ENCODE data around the gene IKBKE. TPM values are rescaled to one million over a fixed set of nuclear protein-coding genes. Genes with fewer than 3 reads are reported as not detected.
A peak's percentile ranks its signal among the peaks of the same experiment; 100 is the strongest.

The IKBKE gene
- total RNA-seq, 1 donor: 18.8 TPM

DNA sequence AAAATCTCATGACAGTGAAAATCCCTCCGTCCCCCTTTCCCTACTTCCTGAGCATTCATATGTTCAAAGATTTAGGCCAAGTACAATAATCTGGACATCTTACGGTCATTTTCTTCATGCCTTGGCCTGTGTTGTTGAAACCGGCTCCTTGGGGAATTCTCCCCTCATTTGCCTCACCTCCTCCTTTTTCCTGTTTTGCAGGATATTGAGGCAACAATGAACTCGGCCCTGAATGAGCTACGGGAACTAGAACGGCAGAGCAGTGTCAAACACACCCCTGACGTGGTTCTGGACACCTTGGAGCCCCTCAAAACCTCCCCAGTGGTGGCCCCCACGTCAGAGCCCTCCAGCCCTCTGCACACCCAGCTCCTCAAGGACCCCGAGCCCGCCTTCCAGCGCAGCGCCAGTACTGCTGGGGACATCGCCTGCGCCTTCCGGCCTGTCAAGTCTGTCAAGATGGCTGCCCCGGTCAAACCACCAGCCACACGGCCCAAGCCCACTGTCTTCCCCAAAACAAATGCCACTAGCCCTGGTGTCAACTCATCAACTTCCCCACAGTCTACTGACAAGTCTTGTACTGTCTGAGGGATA lies 9.3 kb upstream of the IKBKE start:
- Histone ChIP-seq H3K9me3 (ENCODE audit: low read depth, low read length) (no peaks in the 10 kb centered on the region), H3K4me1 (ENCODE audit: insufficient read depth, low read length) (peaks cover 23% of the 10 kb centered on the region), H3K36me3 (ENCODE audit: insufficient read depth, low read length) (peaks cover 48% of the 10 kb centered on the region), H3K27me3 (ENCODE audit: insufficient read depth, low read length) (no peaks in the 10 kb centered on the region), H3K79me2 (ENCODE audit: insufficient read depth, low read length) (no peaks in the 10 kb centered on the region), H3K27ac (ENCODE audit: low read depth, low read length) (no peak overlapping the region), H3K4me3 (ENCODE audit: insufficient read depth, low read length) (no peak overlapping the region), H2AFZ (ENCODE audit: low read length) (no peak overlapping the region), H3K4me2 (ENCODE audit: insufficient read depth, low read length) (no peak overlapping the region), H4K20me1 (ENCODE audit: insufficient read depth, low read length) (no peaks in the 10 kb centered on the region)
- TF ChIP-seq, protein P1, sequence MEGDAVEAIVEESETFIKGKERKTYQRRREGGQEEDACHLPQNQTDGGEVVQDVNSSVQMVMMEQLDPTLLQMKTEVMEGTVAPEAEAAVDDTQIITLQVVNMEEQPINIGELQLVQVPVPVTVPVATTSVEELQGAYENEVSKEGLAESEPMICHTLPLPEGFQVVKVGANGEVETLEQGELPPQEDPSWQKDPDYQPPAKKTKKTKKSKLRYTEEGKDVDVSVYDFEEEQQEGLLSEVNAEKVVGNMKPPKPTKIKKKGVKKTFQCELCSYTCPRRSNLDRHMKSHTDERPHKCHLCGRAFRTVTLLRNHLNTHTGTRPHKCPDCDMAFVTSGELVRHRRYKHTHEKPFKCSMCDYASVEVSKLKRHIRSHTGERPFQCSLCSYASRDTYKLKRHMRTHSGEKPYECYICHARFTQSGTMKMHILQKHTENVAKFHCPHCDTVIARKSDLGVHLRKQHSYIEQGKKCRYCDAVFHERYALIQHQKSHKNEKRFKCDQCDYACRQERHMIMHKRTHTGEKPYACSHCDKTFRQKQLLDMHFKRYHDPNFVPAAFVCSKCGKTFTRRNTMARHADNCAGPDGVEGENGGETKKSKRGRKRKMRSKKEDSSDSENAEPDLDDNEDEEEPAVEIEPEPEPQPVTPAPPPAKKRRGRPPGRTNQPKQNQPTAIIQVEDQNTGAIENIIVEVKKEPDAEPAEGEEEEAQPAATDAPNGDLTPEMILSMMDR (IDR thresholded peaks at IDR 0.05; ENCODE audit: extremely low read depth, low read depth, low read length): no peak
- DNase-seq (ENCODE audit: insufficient read length, low spot score, missing footprints): no peak

GRCh38 chr1:206461602-206462455 lies 8.4 kb upstream of the IKBKE start:
- Histone ChIP-seq H3K27ac (ENCODE audit: low read depth, low read length) (no peak overlapping the region), H3K27me3 (ENCODE audit: insufficient read depth, low read length) (no peaks in the 10 kb centered on the region), H3K4me1 (ENCODE audit: insufficient read depth, low read length) (peaks cover 19% of the 10 kb centered on the region), H3K9me3 (ENCODE audit: low read depth, low read length) (no peaks in the 10 kb centered on the region), H3K36me3 (ENCODE audit: insufficient read depth, low read length) (peaks cover 47% of the 10 kb centered on the region), H3K79me2 (ENCODE audit: insufficient read depth, low read length) (no peaks in the 10 kb centered on the region), H4K20me1 (ENCODE audit: insufficient read depth, low read length) (no peaks in the 10 kb centered on the region), H2AFZ (ENCODE audit: low read length) (no peak overlapping the region), H3K4me3 (ENCODE audit: insufficient read depth, low read length) (no peak overlapping the region), H3K4me2 (ENCODE audit: insufficient read depth, low read length) (no peak overlapping the region)
- peak; percentile 93 for DNase-seq (ENCODE audit: insufficient read length, low spot score, missing footprints)
- TF ChIP-seq, protein P1 (IDR thresholded peaks at IDR 0.05; ENCODE audit: extremely low read depth, low read depth, low read length): peak; percentile 90

DNA sequence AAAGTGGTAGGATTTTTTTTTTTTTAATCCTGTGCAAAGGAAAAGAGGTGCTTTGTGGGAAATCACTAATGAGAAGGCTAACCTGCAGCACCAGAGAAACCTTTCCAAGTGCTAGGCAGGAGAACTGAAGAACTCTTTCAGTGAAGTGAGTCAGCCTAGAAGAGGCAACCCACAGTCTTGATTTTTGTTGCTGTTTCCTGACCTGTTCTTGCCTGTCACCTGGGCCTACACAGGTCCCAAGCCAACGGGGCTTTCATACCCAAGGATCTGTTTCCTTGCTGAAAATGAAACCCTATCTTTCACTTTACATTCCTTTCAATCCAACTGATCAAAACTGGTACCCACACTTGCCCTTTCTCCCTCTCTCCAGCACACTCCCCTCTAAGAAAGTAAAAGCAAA lies 7.1 kb upstream of the IKBKE start:
- peaks cover 14% of the 10 kb centered on the region for H3K4me1 ChIP-seq (ENCODE audit: insufficient read depth, low read length)
- H4K20me1 ChIP-seq (ENCODE audit: insufficient read depth, low read length): no peaks in the 10 kb centered on the region
- no peak overlapping the region for H3K4me3 ChIP-seq (ENCODE audit: insufficient read depth, low read length)
- no peak overlapping the region for H2AFZ ChIP-seq (ENCODE audit: low read length)
- peaks cover 45% of the 10 kb centered on the region for H3K36me3 ChIP-seq (ENCODE audit: insufficient read depth, low read length)
- H3K27me3 ChIP-seq (ENCODE audit: insufficient read depth, low read length): no peaks in the 10 kb centered on the region
- DNase-seq (ENCODE audit: insufficient read length, low spot score, missing footprints): no peak
- H3K27ac ChIP-seq (ENCODE audit: low read depth, low read length): no peak overlapping the region
- TF ChIP-seq, protein P1 (IDR thresholded peaks at IDR 0.05; ENCODE audit: extremely low read depth, low read depth, low read length): no peak
- H3K9me3 ChIP-seq (ENCODE audit: low read depth, low read length): no peaks in the 10 kb centered on the region
- H3K4me2 ChIP-seq (ENCODE audit: insufficient read depth, low read length): no peak overlapping the region
- H3K79me2 ChIP-seq (ENCODE audit: insufficient read depth, low read length): no peaks in the 10 kb centered on the region

- no peak overlapping the region for H3K4me3 ChIP-seq (ENCODE audit: insufficient read depth, low read length)
- H3K36me3 ChIP-seq (ENCODE audit: insufficient read depth, low read length): peaks cover 37% of the 10 kb centered on the region
- peak overlapping the region; percentile 70 for H3K27ac ChIP-seq (ENCODE audit: low read depth, low read length)
- no peaks in the 10 kb centered on the region for H3K9me3 ChIP-seq (ENCODE audit: low read depth, low read length)
- H3K4me1 ChIP-seq (ENCODE audit: insufficient read depth, low read length): peaks cover 14% of the 10 kb centered on the region
- H2AFZ ChIP-seq (ENCODE audit: low read length): no peak overlapping the region
- TF ChIP-seq, protein P1 (IDR thresholded peaks at IDR 0.05; ENCODE audit: extremely low read depth, low read depth, low read length): no peak
- H3K4me2 ChIP-seq (ENCODE audit: insufficient read depth, low read length): no peak overlapping the region
- no peaks in the 10 kb centered on the region for H3K27me3 ChIP-seq (ENCODE audit: insufficient read depth, low read length)
- DNase-seq (ENCODE audit: insufficient read length, low spot score, missing footprints): no peak
- H3K79me2 ChIP-seq (ENCODE audit: insufficient read depth, low read length): no peaks in the 10 kb centered on the region
- H4K20me1 ChIP-seq (ENCODE audit: insufficient read depth, low read length): no peaks in the 10 kb centered on the region
These were observed 6.4 kb upstream of the IKBKE start for GRCh38 chr1:206463911-206464310.
